Occipital lobe (tissue), 2 donors: Measurements from ENCODE around the gene CHRDL1. TPM values are rescaled to one million over a fixed set of nuclear protein-coding genes. Genes with fewer than 3 reads are reported as not detected.

Experiments
- DNase-seq: peaks from one replicate; lab custom pipeline; 2025; lab: John Stamatoyannopoulos, UW
- total RNA-seq: library from RNA; depleted of rRNA; stranded (reverse); fragments of >200 nt; gene quantifications from one replicate; pipeline ENCODE4 v1.2.3, GENCODE V29; 2014

CHRDL1 gene
- total RNA-seq, 1 donor from 2014 or later: 14.7 TPM

GRCh38 chrX:110743679-110744340 lies 51.8 kb downstream of the CHRDL1 start:
- no peak for DNase-seq

- no peak for DNase-seq
These were observed 54.3 kb downstream of the CHRDL1 start for GRCh38 chrX:110741213-110741796.

GRCh38 chrX:110734894-110735541 lies 60.6 kb downstream of the CHRDL1 start:
- no peak for DNase-seq

GRCh38 chrX:110734271-110734670 lies 61.3 kb downstream of the CHRDL1 start:
- DNase-seq: no peak

GRCh38 chrX:110733166-110733565 lies 62.5 kb downstream of the CHRDL1 start:
- DNase-seq: no peak

- DNase-seq: no peak
These were observed 63.4 kb downstream of the CHRDL1 start for GRCh38 chrX:110732266-110732665.

- DNase-seq: no peak
These were observed 71.8 kb downstream of the CHRDL1 start for GRCh38 chrX:110723844-110724243.

GRCh38 chrX:110722135-110722534 lies 73.5 kb downstream of the CHRDL1 start:
- DNase-seq: no peak

GRCh38 chrX:110713666-110714065 lies 82.0 kb downstream of the CHRDL1 start:
- DNase-seq: no peak

- no peak for DNase-seq
These were observed 89.2 kb downstream of the CHRDL1 start for GRCh38 chrX:110706446-110706845.

- no peak for DNase-seq
These were observed 92.0 kb downstream of the CHRDL1 start for GRCh38 chrX:110703641-110704040.

GRCh38 chrX:110699109-110699508 lies 96.5 kb downstream of the CHRDL1 start:
- no peak for DNase-seq

GRCh38 chrX:110698696-110699095 lies 96.9 kb downstream of the CHRDL1 start:
- no peak for DNase-seq

GRCh38 chrX:110692866-110693265 lies 102.8 kb downstream of the CHRDL1 start:
- no peak for DNase-seq

- no peak for DNase-seq
These were observed 104.2 kb downstream of the CHRDL1 start for GRCh38 chrX:110691446-110691845.

- DNase-seq: no peak
These were observed 111.0 kb downstream of the CHRDL1 start for GRCh38 chrX:110684653-110685052.

- no peak for DNase-seq
These were observed 111.7 kb downstream of the CHRDL1 start for GRCh38 chrX:110683925-110684324.

- no peak for DNase-seq
These were observed 117.0 kb downstream of the CHRDL1 start for GRCh38 chrX:110678591-110678990.

GRCh38 chrX:110675886-110676285 lies 119.7 kb downstream of the CHRDL1 start:
- DNase-seq: no peak

GRCh38 chrX:110671068-110671803 lies 124.4 kb downstream of the CHRDL1 start:
- DNase-seq: no peak

GRCh38 chrX:110669572-110669971 lies 126.0 kb downstream of the CHRDL1 start:
- DNase-seq: no peak

GRCh38 chrX:110667706-110668105 lies 127.9 kb downstream of the CHRDL1 start:
- DNase-seq: no peak
